H1 (cell line): ENCODE results near the gene TRPM6. TPM values are rescaled to one million over a fixed set of nuclear protein-coding genes. Genes with fewer than 3 reads are reported as not detected.

Experiments used
- PHF8 ChIP-seq: fragments of 200-600 bp; sonication (generic); conservative IDR thresholded peaks from 2 replicates; pipeline ENCODE4 v1.7.1; 2012; ENCODE audit warnings: low read depth, mild to moderate bottlenecking, inconsistent platforms, low read length, moderate library complexity
- RXRA ChIP-seq: IDR thresholded peaks from 2 replicates; pipeline ENCODE4 v1.6.1; 2011; ENCODE audit warnings: low read depth, mild to moderate bottlenecking, low read length, moderate library complexity; ENCODE audit not compliant: insufficient read depth
- polyA plus RNA-seq, 7 experiments: library from polyadenylated mRNA; depleted of rRNA in 3 of 7; stranded (reverse) in 5 of 7; unstranded in 2 of 7; fragments of >200 nt in 5 of 7; fragments of 200-250 nt in 2 of 7; gene quantifications; 1 replicate in 5 of 7; 2 replicates in 1 of 7; 4 replicates in 1 of 7; pipeline versions ENCODE4 v1.2.1 to v1.2.3, GENCODE V29; 2011 to 2013; ENCODE audit warnings: missing spikeins in 2 of 7, mixed read lengths in 2 of 7
- total RNA-seq: library from RNA; stranded (reverse); fragmentation: NEBNext Ultra II Directional; extraction: Animal tissue kit (Norgen Biotek cat#: 25700); gene quantifications from 2 replicates; pipeline ENCODE4 v1.2.1, GENCODE V29; 2021
- TF ChIP-seq, protein P1 (sequence below): fragments of 300-600 bp; sonication (generic); IDR thresholded peaks from 2 replicates; pipeline ENCODE4 v1.7.1; 2012; ENCODE audit warnings: low read length, moderate library complexity, mild to moderate bottlenecking, inconsistent platforms; ENCODE audit not compliant: insufficient replicate concordance

Gene TRPM6
- total and polyA plus RNA-seq, 2 of the 8 experiments (the other 6 are each of a cell fraction or from before 2014, with no cell fraction given) = 0.45 to 1.5 TPM

DNA sequence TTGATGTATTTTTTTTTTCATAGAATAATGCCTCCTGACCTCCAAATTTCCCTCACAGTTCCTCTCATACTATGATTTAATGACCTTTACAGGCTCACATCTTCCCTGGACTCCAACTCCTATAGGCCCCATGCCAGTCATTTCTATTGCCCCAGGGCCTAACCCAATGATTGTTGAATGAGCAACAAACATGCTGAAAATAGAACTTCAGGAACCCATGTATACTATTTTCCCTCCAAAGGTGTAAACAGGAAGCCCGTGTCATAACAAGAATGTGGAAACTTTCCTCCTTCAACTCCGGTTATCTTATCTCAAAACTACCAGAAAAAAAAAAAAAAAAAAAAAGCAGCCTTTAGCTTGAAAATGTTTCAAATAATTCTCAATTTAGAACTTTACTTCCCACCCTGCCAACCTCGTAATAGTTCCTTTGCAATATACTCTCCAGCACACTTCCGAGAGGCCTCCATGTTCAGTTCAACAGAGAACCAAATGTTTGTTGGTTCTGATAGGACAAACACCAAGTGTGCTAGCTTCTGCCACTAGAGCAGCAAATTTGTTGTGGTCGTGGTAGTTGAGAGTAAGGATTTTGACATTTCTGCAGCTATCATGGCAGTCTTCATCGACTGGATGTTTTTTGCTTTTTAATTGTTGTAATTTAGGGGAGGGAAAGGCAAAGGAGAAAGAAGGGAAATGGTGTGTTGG lies 25.8 kb downstream of the TRPM6 start (continued):
- TF ChIP-seq, protein P1, sequence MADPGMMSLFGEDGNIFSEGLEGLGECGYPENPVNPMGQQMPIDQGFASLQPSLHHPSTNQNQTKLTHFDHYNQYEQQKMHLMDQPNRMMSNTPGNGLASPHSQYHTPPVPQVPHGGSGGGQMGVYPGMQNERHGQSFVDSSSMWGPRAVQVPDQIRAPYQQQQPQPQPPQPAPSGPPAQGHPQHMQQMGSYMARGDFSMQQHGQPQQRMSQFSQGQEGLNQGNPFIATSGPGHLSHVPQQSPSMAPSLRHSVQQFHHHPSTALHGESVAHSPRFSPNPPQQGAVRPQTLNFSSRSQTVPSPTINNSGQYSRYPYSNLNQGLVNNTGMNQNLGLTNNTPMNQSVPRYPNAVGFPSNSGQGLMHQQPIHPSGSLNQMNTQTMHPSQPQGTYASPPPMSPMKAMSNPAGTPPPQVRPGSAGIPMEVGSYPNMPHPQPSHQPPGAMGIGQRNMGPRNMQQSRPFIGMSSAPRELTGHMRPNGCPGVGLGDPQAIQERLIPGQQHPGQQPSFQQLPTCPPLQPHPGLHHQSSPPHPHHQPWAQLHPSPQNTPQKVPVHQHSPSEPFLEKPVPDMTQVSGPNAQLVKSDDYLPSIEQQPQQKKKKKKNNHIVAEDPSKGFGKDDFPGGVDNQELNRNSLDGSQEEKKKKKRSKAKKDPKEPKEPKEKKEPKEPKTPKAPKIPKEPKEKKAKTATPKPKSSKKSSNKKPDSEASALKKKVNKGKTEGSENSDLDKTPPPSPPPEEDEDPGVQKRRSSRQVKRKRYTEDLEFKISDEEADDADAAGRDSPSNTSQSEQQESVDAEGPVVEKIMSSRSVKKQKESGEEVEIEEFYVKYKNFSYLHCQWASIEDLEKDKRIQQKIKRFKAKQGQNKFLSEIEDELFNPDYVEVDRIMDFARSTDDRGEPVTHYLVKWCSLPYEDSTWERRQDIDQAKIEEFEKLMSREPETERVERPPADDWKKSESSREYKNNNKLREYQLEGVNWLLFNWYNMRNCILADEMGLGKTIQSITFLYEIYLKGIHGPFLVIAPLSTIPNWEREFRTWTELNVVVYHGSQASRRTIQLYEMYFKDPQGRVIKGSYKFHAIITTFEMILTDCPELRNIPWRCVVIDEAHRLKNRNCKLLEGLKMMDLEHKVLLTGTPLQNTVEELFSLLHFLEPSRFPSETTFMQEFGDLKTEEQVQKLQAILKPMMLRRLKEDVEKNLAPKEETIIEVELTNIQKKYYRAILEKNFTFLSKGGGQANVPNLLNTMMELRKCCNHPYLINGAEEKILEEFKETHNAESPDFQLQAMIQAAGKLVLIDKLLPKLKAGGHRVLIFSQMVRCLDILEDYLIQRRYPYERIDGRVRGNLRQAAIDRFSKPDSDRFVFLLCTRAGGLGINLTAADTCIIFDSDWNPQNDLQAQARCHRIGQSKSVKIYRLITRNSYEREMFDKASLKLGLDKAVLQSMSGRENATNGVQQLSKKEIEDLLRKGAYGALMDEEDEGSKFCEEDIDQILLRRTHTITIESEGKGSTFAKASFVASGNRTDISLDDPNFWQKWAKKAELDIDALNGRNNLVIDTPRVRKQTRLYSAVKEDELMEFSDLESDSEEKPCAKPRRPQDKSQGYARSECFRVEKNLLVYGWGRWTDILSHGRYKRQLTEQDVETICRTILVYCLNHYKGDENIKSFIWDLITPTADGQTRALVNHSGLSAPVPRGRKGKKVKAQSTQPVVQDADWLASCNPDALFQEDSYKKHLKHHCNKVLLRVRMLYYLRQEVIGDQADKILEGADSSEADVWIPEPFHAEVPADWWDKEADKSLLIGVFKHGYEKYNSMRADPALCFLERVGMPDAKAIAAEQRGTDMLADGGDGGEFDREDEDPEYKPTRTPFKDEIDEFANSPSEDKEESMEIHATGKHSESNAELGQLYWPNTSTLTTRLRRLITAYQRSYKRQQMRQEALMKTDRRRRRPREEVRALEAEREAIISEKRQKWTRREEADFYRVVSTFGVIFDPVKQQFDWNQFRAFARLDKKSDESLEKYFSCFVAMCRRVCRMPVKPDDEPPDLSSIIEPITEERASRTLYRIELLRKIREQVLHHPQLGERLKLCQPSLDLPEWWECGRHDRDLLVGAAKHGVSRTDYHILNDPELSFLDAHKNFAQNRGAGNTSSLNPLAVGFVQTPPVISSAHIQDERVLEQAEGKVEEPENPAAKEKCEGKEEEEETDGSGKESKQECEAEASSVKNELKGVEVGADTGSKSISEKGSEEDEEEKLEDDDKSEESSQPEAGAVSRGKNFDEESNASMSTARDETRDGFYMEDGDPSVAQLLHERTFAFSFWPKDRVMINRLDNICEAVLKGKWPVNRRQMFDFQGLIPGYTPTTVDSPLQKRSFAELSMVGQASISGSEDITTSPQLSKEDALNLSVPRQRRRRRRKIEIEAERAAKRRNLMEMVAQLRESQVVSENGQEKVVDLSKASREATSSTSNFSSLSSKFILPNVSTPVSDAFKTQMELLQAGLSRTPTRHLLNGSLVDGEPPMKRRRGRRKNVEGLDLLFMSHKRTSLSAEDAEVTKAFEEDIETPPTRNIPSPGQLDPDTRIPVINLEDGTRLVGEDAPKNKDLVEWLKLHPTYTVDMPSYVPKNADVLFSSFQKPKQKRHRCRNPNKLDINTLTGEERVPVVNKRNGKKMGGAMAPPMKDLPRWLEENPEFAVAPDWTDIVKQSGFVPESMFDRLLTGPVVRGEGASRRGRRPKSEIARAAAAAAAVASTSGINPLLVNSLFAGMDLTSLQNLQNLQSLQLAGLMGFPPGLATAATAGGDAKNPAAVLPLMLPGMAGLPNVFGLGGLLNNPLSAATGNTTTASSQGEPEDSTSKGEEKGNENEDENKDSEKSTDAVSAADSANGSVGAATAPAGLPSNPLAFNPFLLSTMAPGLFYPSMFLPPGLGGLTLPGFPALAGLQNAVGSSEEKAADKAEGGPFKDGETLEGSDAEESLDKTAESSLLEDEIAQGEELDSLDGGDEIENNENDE = no peak
- TF ChIP-seq RXRA (no peak), PHF8 (no peak)
- TF ChIP-seq, all 59 proteins: peak for 0
